DMS79 (cell line): ENCODE results near the gene SRL.

ENCODE experiments used
- DNase-seq: peaks from one replicate; lab custom pipeline; 2025; lab: John Stamatoyannopoulos, UW

Gene SRL

DNA sequence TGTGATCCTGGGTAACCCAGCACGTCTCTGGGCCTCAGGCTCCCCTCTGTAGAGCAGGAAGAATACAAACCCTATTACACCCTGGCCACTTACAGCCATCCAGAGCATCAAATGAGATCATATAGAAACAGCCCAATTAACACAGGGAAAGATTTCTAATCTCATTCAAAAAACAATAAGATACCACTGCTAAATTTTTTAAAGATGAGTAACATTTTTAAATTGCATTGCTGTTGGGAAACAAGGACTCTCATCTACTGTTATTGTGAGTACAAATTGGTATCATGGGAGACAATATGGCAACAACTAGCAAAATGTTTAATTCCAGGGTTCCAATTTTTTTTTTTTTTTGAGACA, 41.1 kb downstream of the SRL start:
- DNase-seq: no peak

DNA sequence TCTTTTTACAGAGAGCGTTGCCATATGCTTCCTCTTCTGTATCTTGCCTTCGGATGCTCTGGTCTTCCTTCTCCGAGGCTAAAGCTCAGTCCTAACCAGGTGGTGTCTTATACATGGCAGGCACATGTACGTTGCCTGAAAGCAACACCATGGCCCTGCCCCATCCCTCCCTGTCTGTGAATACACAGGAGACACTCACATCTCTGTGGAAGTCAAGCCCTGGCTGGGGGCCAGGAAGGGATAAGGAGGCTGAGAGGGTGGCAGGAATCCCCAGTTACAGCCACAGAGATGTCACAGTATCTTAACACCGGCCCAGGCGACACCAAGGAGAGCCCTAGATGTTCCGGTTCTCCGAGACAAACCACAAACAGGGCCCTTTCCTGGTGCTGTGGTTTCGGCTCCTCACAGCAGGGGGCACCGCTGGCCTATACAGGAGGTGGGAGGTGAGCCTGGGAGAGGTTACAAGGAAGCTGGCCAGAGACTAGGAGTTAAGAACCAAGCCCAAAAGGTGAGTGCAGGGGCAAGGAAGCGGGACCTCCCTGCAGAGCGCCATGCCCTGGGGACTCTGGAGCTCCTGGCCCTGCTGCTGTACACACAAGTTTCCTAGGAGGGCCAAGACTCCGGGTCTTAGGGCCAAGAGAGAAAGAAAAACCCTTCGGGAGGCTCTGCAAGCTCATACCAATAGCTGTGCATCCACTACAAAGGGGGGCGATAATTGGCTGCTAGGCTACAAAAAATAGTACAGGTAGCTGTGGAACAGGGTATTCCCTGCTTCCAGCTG, 41.7 kb downstream of the SRL start:
- peak; percentile 30 for DNase-seq

DNA sequence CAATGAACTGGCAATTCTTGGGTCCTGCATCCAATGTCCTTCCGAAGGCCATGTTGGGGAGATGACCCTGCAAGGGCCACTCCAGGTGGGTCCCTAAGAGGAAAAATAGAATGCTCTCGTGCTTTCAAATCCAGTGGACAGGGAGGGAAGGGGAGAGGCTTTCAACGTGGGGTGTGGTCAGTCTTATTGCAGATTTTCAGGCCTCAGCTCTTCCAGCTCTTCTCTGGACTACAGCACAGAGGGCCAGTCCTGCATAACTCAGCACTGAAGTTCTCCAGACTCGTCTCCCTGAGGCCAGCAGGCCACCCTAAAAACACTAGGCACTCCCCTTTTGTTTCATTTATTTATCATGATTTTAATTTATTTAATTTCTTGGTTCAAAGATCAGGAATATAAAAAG, 43.1 kb downstream of the SRL start:
- DNase-seq: no peak

DNA sequence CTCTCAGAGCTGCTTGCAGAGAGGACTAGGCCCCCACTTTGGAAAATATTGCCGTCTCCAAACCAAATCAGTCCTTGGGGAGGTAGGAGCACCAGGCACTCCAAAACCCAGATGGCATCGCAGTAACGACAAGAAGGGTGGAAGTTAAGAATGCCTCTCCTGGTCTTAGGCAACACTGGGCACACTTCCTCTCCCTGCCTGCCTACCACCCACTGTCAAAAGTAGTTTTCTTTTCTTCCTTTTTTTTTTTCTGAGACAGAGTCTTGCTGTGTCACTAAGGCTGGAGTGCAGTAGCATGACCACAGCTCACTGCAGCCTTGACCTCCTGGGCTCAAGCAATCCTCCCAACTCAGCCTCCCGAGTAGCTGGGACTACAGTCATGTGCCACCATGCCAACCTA, 47.2 kb downstream of the SRL start:
- DNase-seq: no peak

DNA sequence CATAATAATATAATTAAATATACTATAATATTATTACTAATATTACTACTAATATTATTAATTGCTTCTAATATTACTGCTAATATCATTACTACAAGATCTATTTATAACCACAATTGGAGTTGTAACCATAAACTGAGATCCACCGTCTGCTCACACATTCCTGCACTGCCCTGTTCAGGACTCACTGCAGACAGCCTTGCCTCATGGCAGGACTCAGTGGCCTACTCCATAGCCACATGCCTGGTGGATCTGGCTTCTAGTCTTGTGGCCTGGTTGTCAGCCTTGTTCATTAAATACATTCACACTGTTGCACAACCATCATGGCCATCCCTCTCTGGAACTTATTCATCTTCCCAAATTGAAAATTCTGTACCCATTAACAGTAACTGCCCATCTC, 48.0 kb downstream of the SRL start:
- DNase-seq: no peak

DNA sequence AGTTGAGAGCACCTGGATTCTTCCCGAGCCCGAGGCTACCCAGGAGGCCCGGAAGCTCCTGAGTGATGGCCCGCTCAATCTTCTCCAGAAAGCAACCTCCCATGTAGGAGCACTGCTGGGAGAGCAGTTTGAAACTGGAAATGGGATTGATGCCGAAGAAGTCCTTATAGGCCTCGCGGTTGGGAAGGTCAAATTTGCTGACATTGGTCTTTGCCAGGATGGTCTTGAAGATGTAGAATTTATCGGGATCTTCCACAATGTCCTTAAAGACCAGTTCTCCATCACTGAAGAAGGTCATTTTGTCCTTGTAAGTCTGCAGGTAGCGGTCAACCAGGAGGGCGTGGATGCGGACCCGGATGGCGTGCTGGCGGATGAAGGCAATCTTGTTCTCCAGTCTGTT, 49.7 kb downstream of the SRL start:
- no peak for DNase-seq

DNA sequence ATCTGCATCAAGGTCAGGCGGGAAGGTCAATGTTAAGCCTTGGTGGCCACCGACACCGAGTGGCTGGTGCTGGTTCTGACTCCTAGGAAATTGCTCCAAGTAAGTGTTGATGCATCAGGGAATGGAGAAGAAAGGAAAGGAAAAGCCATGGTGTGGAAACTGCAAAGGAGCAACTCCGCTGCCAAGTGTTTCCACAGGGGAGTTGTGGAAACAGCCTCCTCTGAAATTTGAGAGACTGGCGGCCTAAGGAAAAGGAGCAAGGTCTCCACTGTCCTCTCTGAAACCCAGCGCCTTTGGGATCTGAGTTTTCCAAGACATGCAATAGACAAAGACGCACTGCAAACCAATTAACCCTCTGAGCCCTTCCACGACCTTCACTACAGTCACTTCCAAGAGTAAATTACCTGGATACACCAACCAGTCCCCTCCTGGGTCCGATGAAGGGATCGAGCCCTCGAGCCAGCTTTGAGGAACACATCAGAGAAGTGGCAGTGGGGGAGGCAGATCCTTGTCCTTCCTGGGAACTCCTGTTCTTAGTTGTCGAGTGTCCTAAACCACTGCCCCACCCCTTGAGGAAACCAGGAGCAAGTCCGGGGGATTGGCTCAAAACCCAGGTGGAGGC, 51.1 kb downstream of the SRL start:
- DNase-seq: no peak

DNA sequence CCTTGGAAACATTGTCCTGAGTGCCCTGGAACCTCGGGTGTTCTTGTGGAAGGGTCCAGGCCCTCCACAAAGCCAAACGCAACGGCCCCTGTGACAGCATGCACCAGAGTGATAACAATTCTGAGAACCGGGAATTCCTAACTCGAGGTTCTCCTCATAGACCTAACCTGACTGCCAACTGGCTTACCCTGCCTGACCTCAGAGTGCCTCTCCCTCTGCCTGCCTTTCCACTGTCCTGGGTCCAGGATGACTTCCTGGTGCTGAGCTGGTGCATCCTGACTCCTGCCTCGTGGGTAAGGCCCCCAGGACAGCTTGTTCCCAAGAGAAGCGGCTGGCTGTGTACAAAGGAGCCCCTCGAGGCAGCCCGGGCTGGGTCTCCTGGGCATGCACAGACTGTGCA, 51.8 kb downstream of the SRL start:
- DNase-seq: no peak

DNA sequence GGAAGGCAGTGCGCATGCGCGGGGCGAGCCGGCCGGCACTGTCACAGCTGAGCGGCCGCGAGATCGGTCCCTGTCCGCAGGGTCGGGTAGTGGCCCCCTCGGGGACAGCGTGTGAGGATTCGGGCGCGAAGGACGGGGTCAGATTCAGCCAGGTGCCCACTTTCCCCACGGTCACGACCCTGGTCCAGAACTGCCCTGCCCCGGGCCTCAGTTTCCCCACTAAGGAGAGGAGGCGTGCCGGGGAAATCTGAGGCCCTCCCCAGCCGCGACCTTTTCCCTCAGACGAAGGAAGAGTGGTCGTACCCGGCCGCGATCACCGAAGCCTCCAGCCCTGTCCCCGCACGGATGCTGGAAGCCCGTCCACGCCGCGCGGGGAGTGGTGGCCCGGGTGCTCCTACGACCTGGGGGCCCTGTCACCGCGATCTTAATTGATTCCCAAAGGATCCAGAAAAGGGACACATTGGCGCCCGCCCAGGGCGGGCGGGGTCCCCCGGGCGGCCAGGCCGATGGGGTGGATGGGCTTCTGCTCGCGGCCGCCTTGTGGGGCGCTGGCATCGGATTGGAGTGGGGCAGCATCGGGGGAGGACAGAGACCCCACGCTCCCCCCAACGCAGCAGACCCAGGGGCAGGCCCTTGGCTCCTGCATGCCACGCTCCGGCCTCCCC, 57.7 kb downstream of the SRL start:
- no peak for DNase-seq

DNA sequence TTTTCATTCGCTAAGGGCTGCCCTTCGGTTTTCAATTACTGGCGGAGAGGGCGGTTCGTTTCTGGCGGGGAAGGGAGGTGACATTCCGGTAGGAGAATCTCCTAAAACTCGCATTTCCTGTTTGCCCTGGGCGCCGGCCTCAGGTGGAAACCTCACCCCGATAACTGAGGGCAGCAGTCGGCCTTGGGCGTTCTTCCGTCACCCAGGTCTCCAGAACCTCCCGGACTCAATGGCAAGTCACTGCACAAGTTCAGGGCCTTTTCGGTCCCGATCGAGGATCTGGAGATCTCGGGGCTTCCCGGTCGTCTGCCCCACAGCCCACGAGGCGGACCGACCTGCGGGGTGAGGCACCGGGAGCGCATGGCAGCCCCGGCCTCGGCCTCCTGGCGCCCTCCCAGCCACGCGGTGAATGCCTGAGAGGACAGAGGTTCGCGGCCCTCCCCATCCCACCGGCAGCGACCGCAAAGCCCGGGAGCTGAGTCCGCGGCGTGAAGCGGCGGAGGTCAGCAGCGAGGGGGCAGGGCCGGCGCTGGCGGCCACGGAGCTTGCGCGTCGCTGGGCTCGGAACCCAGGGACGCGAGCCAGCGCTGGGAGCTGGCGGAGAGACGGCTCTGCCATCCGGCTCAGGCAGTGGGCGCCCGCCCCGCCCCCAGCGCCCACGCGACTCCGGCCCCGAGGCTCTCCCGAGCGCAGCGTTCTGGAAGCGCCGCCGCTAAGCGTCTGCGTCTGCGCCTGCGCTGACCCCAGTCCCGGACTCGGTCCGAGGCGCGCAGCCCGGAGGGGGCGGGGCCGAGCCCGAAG, 58.4 kb downstream of the SRL start:
- DNase-seq: peak; percentile 73

DNA sequence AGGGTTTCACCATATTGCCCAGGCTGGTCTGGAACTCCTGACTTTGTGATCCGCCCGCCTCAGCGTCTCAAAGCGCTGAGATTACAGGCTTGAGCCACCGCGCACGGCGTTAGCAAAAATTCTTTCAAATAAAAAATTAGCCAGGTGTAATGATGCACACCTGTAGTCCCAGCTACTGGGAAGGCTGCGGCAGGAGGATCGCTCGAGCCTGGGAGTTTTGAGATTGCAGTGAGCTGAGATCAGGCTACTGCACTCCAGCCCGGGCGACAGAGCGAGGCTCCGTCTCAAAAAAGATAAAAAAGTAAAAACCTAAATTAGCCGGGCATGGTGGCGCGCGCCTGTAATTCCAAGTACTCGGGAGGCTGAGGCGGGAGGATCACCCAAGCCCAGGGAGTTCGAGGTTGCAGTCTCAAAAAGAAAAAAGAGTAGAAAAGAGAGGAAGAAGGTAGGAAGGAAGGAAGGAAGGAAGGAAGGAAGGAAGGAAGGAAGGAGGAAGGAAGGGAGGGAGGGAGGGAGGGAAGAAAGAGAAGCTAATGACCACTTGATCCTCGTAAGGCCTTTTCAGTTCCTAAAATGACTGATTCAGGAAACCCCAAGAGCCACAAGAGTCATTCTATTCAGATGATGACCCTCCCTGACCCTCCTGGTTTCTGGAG, 59.2 kb downstream of the SRL start:
- DNase-seq: no peak

DNA sequence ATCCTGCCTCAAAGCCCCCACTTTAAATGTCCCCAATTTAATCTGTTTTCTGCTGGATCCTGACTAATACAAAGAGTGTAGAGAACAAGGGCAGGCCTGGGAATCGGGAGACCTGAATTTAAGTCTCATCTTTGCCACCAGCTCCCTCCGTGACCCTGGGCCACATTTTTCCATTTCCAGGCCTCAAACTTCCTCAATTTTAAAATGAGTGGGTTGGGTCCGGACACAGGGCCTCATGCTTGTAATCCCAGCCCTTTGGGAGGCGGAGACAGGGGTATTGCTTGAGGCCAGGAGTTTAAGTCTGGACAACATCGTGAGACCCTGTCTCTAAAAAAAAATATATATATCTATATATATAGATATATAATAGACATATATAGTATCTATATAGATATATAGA, 61.4 kb downstream of the SRL start:
- no peak for DNase-seq

DNA sequence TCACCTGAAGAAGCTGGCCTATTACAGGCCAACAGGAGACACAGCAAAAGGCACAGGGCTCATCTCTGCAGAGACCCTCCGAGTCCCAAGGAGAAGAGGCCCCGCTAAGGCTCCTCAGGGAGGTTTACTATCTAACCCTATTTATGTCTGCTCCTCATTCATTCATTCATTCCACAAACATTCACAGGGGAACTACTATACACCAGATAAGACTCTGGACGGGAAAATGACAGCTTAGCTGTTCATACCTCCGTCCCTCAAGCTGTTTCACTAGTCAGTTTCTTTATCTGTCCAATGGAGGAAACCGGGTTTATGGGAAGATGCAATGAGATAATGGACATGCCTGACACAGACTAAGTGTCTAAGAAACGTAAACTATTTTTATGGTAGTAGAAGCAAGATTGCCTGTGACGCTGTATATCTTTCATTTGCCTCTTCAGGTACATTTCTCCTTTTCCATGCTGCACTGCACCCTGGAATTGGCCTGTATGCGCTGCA, 62.1 kb downstream of the SRL start:
- DNase-seq: no peak

DNA sequence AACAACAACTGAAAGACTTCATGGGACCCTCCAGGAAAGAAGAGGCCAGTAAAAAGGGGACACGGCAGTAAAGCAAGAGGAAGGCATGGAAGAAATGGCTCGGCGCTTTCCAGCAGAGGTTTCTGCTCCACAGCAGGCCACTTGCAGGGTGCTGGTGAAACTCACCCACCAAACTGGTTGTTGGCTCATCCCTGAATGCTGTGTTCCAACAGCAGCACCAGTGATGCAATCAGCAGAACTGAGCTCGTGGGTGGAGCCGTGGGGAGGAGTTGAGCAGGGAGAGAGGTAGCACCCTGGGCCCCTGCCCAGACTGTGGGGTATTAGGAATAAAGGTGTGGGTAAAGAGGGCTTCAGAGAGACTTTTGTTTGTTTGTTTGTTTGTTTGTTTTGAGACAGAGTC, 62.9 kb downstream of the SRL start:
- DNase-seq: no peak

DNA sequence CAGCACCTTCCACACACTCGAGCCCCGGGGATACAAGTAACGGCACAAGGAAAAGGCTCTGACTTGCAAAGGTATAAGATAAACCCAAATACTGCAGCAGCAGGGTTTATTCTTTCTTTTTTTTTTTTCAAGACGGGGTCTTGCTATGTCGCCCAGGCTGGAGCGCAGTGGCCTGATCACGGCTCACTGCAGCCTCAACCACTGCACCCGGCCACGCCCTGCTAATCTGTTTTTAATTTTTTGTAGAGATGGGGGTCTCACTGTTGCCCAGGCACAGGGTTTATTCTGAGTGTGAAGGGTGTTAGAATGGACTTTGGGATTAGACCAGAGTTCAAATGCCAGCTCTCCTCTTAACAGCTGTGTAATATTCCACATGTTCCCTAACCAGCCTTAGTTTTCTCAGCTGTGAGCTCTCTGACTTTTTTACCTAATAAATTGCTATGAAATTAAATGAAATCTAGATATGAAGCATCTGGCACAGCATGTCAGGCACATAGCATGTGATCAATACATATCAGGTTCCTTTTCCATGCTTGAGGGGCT, 63.3 kb downstream of the SRL start:
- no peak for DNase-seq

DNA sequence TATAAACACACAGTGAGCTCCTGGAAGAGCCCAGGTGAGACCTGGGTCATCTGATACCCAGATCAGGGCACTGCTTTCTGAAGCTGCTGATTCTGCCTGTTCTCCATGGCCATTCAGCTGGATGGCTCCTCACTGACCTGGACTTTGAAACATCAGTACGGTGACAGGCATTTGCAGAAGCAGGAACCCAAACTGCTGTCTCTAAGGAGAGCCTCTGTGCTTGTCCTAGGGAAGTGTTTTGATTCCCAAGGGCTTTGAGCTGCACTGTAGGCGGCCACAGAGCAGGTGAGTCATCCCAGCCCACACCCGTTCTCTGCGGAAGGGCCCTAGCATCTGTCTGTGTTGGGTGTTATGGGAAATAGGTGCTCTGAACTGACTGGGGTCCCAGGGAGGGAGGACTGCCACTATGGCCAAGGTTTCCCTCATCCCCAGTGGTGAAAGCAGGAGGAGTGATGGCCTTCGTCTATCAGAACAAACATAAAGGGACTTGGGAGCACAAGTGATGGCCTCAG, 64.9 kb downstream of the SRL start:
- no peak for DNase-seq

DNA sequence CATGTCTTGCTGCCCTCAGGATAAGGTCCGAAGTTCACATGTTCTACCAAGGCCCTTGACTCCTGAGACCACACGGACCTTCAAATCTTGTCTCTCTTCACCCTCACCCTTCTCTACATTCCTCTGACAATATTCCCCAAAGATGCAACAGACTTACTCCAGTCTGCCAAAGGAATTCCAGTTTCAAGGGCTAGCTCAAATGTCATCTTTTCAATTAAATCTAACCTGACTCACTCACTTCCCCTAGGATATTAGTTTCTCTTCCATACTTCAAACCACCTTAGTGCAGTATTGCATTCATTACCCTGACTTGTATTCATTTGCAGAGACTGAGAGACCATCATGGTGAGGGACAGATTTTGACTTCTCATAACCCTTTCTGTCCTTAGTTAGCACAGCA, 66.0 kb downstream of the SRL start:
- DNase-seq: no peak

DNA sequence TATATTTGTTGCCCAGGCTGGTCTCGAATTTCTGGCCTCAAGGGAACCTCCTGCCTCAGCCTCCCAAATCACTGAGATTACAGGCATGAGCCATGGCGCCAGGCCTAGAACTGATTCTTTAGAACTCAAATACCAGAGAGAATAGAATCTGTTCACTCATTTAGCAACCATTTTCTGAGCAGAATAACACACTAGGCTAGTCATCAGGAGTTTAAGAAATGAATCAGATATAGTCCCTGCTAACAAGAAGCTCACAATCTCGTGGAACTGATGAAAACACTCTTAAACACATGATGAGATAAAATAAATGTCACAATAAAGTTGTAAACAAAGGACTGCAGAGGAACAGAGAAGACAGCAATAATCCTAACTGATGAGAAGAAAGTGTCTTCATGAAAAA, 69.8 kb downstream of the SRL start:
- DNase-seq: no peak

DNA sequence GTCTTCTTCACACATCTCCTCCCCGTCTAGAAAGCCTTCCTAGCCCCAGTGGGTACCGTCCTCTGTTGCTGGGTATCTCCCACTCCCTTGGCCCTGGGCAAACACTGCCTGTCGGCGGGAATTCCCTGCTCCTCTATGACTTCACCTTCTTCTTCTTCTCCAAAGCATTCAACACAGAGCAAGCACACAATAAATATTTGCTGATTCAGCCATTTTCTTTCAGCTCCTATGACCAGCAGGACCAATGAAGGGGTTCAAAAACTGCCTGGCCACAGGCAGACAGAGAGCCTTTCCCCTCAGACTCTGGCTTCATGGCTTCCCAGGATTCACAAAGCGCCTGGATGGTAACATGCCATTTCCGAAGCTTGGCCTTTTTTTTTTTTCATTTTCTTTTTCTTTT, 72.5 kb downstream of the SRL start:
- DNase-seq: no peak

DNA sequence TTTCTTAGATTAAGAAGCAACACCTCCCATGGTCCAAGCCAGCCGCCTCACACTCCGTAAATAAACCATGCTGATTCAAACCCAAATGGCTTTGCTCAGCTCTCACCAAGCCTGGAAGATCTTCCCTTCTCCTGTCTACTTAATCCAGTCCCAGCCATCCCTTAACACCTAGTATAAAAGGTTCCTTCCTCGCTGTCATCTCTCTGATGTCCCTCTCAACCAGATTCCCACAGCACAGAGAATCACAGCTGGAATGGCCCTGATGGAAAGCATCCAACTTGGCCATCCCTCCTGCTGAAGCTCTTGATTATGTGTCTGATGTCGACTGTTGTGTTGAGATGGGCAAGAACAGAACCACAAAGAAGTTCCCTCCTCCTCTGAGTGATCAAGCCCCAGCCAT, 75.1 kb downstream of the SRL start:
- DNase-seq: no peak

DNA sequence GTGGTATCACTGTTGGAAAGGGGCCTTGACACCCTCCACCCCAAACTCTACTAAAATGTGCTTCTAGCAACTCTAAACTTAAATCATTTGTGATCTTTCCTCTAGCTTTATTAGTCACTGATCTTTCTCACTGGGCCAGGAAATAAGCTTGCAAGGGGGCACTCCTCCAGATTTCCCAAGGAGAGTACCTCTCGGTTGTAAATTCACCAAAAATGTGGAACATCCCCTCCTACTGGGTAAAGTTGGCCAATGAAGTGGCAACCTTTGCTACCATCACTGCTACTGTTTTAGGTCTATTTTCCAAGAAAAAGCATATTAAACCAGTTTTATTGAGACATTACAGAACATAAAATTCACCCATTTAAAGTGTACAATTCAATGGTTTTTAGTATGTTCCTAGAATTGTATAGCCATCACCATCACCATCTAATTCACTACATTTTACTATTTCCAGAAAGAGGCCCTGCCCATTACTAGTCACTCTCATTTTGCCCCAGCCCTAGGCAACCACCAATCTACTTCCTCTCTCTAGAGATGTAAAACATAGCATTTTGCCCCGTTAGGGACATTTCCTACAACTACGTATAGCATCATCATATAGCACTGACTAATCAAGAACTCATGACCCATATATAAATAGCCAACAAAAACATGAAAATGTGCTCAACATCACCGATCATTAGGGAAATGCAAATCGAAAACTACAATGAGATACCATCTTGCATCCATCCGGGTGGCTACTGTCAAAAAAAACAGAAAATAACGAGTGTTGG, 81.0 kb downstream of the SRL start:
- DNase-seq: no peak
